ENCODE data around the gene FAM174A. TPM values are rescaled to one million over a fixed set of nuclear protein-coding genes. Genes with fewer than 3 reads are reported as not detected.

Gene FAM174A
- total and polyA plus RNA-seq, 2 donors (not counting 3 experiments of a cell fraction or from before 2014, with no cell fraction given): 11.8 to 15.2 TPM

GRCh38 chr5:100517301-100517974 lies 17.7 kb upstream of the FAM174A start:
- POLR2A ChIA-PET: no interaction called here
- H2AFZ ChIP-seq (ENCODE audit: low read depth, low read length): no peak overlapping the region
- H3K4me3 ChIP-seq (replicated peaks in 1 of 3; ENCODE audit: insufficient read depth in 1 of 3, low read depth in 1 of 3, low read length in 3 of 3): no peak overlapping the region
- no peaks in the 10 kb centered on the region for H3K27me3 ChIP-seq (ENCODE audit: control insufficient read depth in 2 of 2, insufficient read depth in 2 of 2, low read length in 2 of 2)
- BruUV-seq (replicated peaks): no TSS peak
- no peaks in the 10 kb centered on the region for H3K9me1 ChIP-seq (replicated peaks; ENCODE audit: control insufficient read depth, extremely low read depth, insufficient read depth, low read length)
- CTCF ChIA-PET: interaction anchor here (1.3 kb wide), 2 partner anchors 9 to 11 kb away, joined by 3 read pairs; no protein-coding TSS in a partner anchor
- no peak for FAIRE-seq
- H3K27ac ChIP-seq (ENCODE audit: insufficient read depth, low read depth, low read length): no peak overlapping the region
- no peaks in the 10 kb centered on the region for H4K20me1 ChIP-seq (replicated peaks; ENCODE audit: control insufficient read depth, extremely low read depth, insufficient read depth, low read length)
- H3K79me2 ChIP-seq (ENCODE audit: control insufficient read depth, insufficient read depth, low read length): no peaks in the 10 kb centered on the region
- intact Hi-C loops (cut with micrococcal nuclease) (no loop called here), dilution Hi-C loops (cut with MboI; ENCODE audit: extremely low pct_ligation_motif_present, low sequenced_read_pairs) (no loop called here)
- TF ChIP-seq GATA2 (IDR thresholded peaks at IDR 0.05; ENCODE audit: insufficient read depth, insufficient read length, low read depth, low read length): no peak
- no peak for TF ChIP-seq MYC (IDR thresholded peaks at IDR 0.05; ENCODE audit: low read depth, low read length)
- TF ChIP-seq EZH2 (IDR thresholded peaks at IDR 0.05; ENCODE audit: borderline replicate concordance, low read depth, low read length, severe bottlenecking): no peak
- TF ChIP-seq POLR2A (IDR thresholded peaks at IDR 0.05; ENCODE audit: low read depth, low read length): no peak
- TF ChIP-seq, protein P1, sequence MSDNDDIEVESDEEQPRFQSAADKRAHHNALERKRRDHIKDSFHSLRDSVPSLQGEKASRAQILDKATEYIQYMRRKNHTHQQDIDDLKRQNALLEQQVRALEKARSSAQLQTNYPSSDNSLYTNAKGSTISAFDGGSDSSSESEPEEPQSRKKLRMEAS (IDR thresholded peaks at IDR 0.05; ENCODE audit: insufficient read depth, insufficient read length): no peak
- no peak for TF ChIP-seq JUN (IDR thresholded peaks at IDR 0.05; ENCODE audit: borderline replicate concordance, insufficient read depth, insufficient read length, low read depth)
- TF ChIP-seq, protein P2, sequence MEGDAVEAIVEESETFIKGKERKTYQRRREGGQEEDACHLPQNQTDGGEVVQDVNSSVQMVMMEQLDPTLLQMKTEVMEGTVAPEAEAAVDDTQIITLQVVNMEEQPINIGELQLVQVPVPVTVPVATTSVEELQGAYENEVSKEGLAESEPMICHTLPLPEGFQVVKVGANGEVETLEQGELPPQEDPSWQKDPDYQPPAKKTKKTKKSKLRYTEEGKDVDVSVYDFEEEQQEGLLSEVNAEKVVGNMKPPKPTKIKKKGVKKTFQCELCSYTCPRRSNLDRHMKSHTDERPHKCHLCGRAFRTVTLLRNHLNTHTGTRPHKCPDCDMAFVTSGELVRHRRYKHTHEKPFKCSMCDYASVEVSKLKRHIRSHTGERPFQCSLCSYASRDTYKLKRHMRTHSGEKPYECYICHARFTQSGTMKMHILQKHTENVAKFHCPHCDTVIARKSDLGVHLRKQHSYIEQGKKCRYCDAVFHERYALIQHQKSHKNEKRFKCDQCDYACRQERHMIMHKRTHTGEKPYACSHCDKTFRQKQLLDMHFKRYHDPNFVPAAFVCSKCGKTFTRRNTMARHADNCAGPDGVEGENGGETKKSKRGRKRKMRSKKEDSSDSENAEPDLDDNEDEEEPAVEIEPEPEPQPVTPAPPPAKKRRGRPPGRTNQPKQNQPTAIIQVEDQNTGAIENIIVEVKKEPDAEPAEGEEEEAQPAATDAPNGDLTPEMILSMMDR (IDR thresholded peaks at IDR 0.05; ENCODE audit: extremely low read depth in 1 of 2, insufficient read depth in 1 of 2, low read depth in 1 of 2, low read length in 2 of 2): no peak
- TF ChIP-seq FOS (IDR thresholded peaks at IDR 0.05; ENCODE audit: borderline replicate concordance, insufficient read depth, low read length): no peak
- no peak for TF ChIP-seq POLR2AphosphoS5 (IDR thresholded peaks at IDR 0.05; ENCODE audit: insufficient read depth, low read depth, low read length)
- no peaks in the 10 kb centered on the region for H3K4me1 ChIP-seq (ENCODE audit: control insufficient read depth, extremely low read depth, insufficient read depth, low read length)
- H3K36me3 ChIP-seq (ENCODE audit: control insufficient read depth in 2 of 2, extremely low read depth in 1 of 2, insufficient read depth in 2 of 2, low read length in 2 of 2): no peaks in the 10 kb centered on the region
- no peaks in the 10 kb centered on the region for H3K9me3 ChIP-seq (replicated peaks; ENCODE audit: control insufficient read depth, insufficient read depth, low read length)
- H3K4me2 ChIP-seq (ENCODE audit: insufficient read depth, low read length): no peak overlapping the region
- no peak overlapping the region for H3K9ac ChIP-seq (replicated peaks; ENCODE audit: extremely low read depth, insufficient read depth, low read length)
- no peak for DNase-seq (ENCODE audit: low read depth, low spot score)
